SK-N-DZ (cell line): ENCODE results near the gene ARHGEF39.
A peak's percentile ranks its signal among the peaks of the same experiment; 100 is the strongest.
"Not testable (repeated sequence)": the region's sequence is repeated elsewhere in the genome, so short reads cannot be mapped to it uniquely, and the experiment has no call there.

Source experiments
- DNase-seq: peaks from one replicate; pipeline ENCODE4 v3.0.0-alpha.2; 2015; ENCODE audit warnings: low spot score

ARHGEF39 gene

GRCh38 chr9:35651956-35652828, 12.8 kb downstream of the ARHGEF39 start:
- no peak for DNase-seq

DNA sequence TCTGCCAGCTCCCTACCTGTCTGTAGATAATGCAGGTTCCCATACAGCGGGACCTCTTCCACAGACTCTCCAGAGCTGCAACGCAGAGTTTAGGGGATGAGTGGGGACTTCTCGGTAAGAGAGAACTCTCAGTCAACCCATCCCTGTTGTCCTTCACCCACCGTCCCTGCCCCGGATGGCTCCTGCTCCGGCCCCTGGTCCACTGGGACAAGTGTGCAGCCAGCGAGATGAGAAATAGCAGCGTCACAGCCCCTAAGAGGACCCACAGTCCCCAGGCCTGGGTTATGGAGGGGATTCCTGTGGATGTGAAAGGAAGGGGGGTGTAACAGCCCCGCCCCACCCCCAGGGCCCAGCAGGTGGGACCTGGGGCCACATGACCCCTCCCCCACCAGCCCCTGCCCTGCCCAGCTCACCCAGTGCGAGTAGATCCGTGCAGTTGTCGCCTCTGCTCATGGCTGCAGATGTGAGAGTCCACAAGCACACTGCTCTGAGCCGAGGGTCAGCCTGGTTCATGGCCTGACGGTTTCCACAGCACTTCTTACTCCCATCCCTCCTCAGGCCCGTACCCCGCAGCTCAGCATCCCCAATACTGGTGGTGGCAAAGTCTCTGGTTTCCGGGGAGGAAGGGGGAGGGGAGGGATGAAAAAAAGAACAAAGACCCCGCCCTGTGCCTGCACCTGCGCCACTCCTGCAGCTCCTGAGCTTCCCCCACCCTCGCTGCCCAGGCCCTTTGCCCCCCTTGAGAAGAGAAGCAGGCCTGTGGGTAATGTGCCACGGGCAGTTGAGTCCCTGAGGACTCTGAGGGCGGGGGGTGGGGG, 14.4 kb downstream of the ARHGEF39 start, which contains the start of gene SIT1:
SIT1 (minus strand) TSS at position 591 of the 818 bp plus-strand sequence; CDS start at position 513, 78 bp downstream.
- DNase-seq: no peak

DNA sequence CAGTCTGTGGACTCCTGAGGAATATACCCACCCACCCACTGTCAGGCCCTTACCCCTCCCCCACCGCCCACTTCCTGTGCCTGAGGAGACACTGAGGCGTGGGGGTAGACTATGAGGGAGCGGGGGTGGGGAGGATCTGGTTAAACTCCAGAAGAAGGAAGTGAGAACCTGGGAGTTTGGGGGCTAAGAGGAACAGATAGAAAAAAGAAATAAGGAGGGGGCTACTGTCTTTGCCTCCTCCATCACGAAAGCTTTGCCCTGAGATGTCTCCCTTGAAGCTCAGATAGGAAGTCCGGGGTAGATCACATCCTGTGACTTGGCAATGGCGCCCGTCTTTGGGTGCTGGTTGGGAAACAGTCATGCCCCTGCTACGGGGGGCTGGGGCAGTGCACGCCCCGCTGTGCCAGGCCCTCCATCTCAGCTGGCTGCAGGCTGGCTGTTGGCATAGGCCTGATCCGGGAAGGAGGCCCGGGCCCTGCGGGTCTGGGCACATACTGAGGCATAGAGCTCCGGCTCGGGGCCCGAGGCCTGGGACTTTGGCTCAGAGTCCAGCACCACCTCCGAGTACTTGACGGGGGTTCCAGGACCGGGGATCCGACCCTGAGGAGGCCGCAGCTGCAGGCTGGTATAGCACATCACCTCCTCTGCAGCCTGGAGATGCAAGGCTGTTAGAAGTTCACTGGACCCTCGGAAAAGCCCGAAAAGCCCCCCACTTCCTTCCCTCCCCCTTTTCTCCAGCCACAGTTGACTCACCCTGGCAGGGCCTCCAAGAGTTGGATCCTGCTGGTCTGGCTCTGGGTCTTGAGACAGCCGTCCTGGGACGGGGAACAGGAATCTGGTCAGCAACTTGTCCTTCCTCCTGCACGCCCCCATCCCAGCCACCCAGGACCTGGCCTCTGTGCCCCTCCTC, 15.3 kb downstream of the ARHGEF39 start:
- no peak for DNase-seq

- peak; percentile 83 for DNase-seq
Observed at GRCh38 chr9:35646533-35647265, 18.3 kb downstream of the ARHGEF39 start.

- no peak for DNase-seq
Observed at GRCh38 chr9:35646153-35646532, 18.9 kb downstream of the ARHGEF39 start.

- not testable (repeated sequence) for DNase-seq
Observed at GRCh38 chr9:35645736-35646135, 19.3 kb downstream of the ARHGEF39 start.

GRCh38 chr9:35643046-35643445, 21.9 kb downstream of the ARHGEF39 start:
- DNase-seq: no peak

DNA sequence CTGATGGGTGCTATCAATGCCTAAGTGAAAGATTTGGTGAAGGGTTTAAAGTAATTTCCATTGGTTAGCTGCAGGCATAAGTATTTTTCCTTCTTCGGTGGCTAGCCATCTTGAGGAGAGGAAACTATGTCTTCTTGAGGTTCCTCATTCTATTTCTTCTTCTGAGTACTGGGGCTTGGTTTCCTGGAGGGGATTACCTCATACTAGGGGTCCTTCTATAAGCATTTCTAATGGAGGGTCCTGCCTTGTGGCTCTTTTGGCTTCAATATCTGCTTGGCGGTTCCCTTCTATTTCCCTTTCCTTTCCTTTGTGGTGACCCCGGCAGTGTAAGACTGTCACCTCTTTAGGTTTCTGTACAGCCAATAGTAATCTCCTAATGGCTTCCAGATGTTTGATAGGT, 23.5 kb downstream of the ARHGEF39 start:
- not testable (repeated sequence) for DNase-seq

GRCh38 chr9:35640431-35640830, 24.6 kb downstream of the ARHGEF39 start:
- not testable (repeated sequence) for DNase-seq

DNA sequence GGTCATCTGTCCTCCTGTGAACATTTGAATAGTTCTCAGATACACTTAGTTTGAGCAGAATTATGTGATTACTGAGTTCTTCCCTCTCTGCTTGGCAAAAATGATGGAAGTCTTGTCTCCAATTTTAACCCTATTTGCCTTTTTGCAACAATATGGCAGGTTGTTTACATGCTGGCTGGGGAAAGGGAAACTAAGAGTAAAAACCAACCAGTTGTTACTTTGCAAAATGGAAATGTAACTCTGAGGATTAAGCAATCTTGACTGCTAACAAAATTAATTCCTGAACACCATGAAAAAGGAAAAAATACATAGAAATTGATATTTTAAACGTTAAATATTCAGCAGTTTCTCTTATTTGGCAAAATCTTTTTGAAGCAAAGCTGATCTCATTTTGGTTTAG, 25.4 kb downstream of the ARHGEF39 start:
- DNase-seq: no peak

GRCh38 chr9:35639225-35639624, 25.8 kb downstream of the ARHGEF39 start:
- not testable (repeated sequence) for DNase-seq

DNA sequence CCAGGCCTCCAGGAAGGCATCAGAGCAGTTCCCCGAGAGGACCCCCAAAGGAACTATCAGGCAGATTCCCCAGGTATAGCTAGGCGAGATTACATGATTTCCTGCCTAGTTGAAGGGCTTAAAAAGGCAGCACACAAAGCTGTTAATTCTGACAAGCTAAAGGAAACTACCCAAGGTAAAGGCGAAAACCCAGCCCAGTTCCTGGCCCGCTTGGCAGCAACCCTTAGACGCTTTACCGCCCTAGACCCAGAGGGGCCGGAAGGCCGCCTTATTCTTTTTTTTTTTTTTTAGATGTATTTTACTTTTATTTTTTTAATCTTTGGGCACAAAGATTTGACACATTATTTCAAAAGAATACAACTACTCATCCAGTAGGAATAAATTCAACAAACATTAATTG, 26.2 kb downstream of the ARHGEF39 start:
- DNase-seq: not testable (repeated sequence)

DNA sequence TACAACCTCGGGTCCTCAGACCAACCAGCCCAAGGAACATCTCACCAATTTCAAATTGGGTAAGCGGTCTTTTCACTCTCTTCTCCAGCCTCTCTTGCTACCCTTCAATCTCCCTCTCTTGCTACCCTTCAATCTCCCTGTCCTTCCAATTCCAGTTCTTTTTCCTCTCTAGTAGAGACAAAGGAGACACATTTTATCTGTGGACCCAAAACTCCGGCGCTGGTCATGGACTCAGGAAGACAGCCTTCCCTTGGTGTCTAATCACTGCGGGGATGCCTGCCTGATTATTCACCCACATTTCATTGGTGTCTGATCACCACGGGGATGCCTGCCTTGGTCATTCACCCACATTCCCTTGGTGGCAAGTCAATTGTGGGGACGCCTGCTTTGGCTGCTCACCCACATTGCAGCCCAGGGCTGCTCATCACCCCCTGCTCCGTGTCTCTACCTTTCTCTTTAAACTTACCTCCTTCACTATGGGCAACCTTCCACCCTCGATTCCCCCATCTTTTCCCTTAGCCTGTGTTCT, 27.5 kb downstream of the ARHGEF39 start:
- not testable (repeated sequence) for DNase-seq

GRCh38 chr9:35636877-35637246, 28.1 kb downstream of the ARHGEF39 start:
- DNase-seq: not testable (repeated sequence)

DNA sequence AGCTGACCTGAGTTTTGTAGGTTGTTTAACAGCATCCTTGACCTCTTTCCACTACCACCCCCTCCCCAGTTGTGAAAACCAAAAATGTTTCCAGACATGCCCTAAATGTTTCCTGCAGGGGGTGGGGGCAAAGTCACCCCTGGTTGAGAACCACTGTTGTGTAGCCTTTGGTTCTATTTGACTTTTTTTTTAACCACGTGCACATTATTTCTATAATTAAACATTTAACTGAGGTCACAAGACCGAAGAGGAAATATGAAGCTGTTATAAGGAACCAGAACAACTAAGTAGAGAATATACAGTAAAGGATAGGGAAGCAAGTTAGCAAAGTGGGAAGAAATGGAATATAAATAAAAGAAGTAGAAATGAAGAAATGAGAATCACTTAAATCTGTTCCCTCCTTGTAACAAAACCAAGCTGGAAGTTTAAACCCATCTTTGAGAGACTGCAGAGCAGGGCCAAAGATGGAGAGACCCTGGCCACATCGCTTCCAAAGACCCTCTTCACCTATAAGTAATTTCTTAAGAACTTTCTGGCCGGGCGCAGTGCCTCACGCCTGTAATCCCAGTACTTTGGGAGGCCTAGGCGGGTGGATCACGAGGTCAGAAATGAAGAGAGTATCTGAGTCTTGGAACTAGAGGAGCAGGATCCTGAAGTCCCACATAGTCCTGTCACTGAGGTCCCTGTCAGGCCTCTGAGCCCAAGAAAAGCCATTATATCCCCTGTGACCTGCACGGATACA, 28.7 kb downstream of the ARHGEF39 start:
- no peak for DNase-seq

DNA sequence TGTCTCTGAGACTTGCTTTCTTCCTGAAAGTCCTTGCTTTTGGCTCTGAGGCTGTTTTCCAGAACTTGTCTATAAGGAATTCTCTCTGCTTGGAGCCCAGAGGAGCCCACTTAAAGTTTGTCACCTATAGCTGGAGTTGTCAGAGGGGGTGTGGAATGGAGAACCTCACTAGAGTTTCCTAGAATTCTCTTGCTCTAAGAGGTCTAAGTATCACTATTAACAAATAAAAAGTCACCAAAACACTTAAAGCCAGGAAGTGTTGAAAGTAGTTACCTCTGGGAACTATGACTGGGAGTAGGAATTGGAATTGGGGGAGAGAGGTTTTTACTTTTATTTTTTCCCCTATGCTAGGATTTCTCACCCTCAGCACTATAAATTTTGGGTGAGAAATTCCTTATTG, 29.3 kb downstream of the ARHGEF39 start:
- no peak for DNase-seq

- no peak for DNase-seq
Observed at GRCh38 chr9:35629597-35629996, 35.4 kb downstream of the ARHGEF39 start.

DNA sequence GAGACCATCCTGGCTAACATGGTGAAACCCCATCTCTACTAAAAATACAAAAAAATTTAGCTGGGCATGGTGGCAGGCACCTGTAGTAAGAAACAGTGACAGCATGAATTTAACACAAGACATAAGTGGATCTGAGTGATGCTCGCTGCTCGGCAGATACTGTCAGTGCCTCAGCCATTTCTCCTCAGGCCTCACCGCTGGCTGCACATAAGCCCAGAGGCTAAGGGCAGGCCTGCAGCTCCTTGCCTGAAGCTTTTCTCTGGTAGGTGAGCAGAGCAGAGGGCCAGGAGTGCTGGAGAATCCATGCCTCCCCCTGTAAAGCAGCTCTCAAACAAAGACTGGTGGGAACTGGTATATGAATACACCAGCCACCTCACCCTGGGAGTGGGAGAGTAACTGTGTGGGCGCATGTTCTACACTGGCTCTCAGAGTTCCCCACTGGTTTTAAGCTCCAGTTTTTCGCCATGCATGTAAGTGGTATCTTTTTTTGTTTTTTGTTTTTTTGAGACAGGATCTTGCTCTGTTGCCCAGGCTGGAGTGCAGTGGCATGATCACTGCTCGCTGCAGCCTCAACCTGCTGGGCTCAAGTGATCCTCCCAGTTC, 36.5 kb downstream of the ARHGEF39 start:
- DNase-seq: no peak

GRCh38 chr9:35627575-35627974, 37.4 kb downstream of the ARHGEF39 start:
- no peak for DNase-seq
